Common myeloid progenitor, CD34-positive (primary cell): ENCODE results near the gene RRAS.
"Not testable (repeated sequence)": the region's sequence is repeated elsewhere in the genome, so short reads cannot be mapped to it uniquely, and the experiment has no call there.

Experiments used
- CTCF ChIA-PET: fragments of 350-600 bp; sonication (Branson Sonifier 250); formaldehyde crosslinking; loops from one replicate; lab custom pipeline; 2021; ENCODE audit warnings: antibody characterized with exemption; lab: Charles Lee
- POLR2A ChIA-PET: fragments of 350-600 bp; sonication (Branson Sonifier 250); formaldehyde crosslinking; loops from one replicate; lab custom pipeline; 2021; ENCODE audit warnings: antibody characterized with exemption; lab: Charles Lee
- DNase-seq, 3 donors: peaks; one replicate each; pipeline versions ENCODE4 v3.0.0 to v3.0.0-alpha.2; 2013
- H3K27ac ChIP-seq, 2 experiments: 1 replicate in 1 of 2; 2 replicates in 1 of 2; pipeline ENCODE4 v1.7.0; 2013; ENCODE audit warnings: inconsistent platforms in 2 of 2, low read length in 2 of 2, mild to moderate bottlenecking in 2 of 2, low read depth in 1 of 2, moderate library complexity in 1 of 2; ENCODE audit not compliant: severe bottlenecking in 2 of 2, insufficient read depth in 1 of 2, poor library complexity in 1 of 2
- H3K27me3 ChIP-seq, 5 experiments: replicated peaks in 2 of 5; 1 replicate in 3 of 5; 2 replicates in 2 of 5; pipeline versions ENCODE4 v1.6.1 to v1.7.0; 2013; ENCODE audit warnings: low read length in 4 of 5, mild to moderate bottlenecking in 2 of 5, moderate library complexity in 2 of 5, inconsistent platforms in 1 of 5; ENCODE audit not compliant: insufficient read depth in 5 of 5, control insufficient read depth in 4 of 5
- H3K36me3 ChIP-seq, 4 experiments: 1 replicate in 2 of 4; 2 replicates in 2 of 4; pipeline versions ENCODE4 v1.6.1 to v1.7.0; 2013; ENCODE audit warnings: low read length in 3 of 4, control low read depth in 1 of 4, mild to moderate bottlenecking in 1 of 4; ENCODE audit not compliant: control insufficient read depth in 4 of 4, insufficient read depth in 4 of 4
- H3K4me1 ChIP-seq, 4 experiments: 1 replicate in 3 of 4; 2 replicates in 1 of 4; pipeline versions ENCODE4 v1.6.1 to v1.7.1; 2013; ENCODE audit warnings: low read length in 3 of 4, mild to moderate bottlenecking in 3 of 4, control low read depth in 1 of 4, inconsistent platforms in 1 of 4, moderate library complexity in 1 of 4; ENCODE audit not compliant: control insufficient read depth in 4 of 4, insufficient read depth in 4 of 4; ENCODE audit errors: control extremely low read depth in 1 of 4
- H3K4me3 ChIP-seq, 7 experiments: 1 replicate in 4 of 7; 2 replicates in 3 of 7; pipeline versions ENCODE4 v1.5.1 to v1.7.0; 2013; ENCODE audit warnings: mild to moderate bottlenecking in 7 of 7, low read length in 6 of 7, moderate library complexity in 6 of 7, inconsistent platforms in 2 of 7, low read depth in 2 of 7, control low read depth in 1 of 7; ENCODE audit not compliant: insufficient read depth in 4 of 7, control insufficient read depth in 1 of 7; ENCODE audit errors: extremely low read depth in 1 of 7
- H3K9me3 ChIP-seq, 5 experiments: 1 replicate in 4 of 5; 2 replicates in 1 of 5; pipeline versions ENCODE4 v1.6.1 to v1.7.1; 2013; ENCODE audit warnings: low read length in 4 of 5, mild to moderate bottlenecking in 2 of 5, inconsistent platforms in 1 of 5, low read depth in 1 of 5, moderate library complexity in 1 of 5; ENCODE audit not compliant: control insufficient read depth in 4 of 5, insufficient read depth in 2 of 5; ENCODE audit errors: control extremely low read depth in 1 of 5
- WGBS: methylation state at CpG from one replicate; pipeline ENCODE4 v1.1.5; 2013; ENCODE audit not compliant: insufficient coverage; 5-methylcytosine and 5-hydroxymethylcytosine counted together

RRAS gene

DNA sequence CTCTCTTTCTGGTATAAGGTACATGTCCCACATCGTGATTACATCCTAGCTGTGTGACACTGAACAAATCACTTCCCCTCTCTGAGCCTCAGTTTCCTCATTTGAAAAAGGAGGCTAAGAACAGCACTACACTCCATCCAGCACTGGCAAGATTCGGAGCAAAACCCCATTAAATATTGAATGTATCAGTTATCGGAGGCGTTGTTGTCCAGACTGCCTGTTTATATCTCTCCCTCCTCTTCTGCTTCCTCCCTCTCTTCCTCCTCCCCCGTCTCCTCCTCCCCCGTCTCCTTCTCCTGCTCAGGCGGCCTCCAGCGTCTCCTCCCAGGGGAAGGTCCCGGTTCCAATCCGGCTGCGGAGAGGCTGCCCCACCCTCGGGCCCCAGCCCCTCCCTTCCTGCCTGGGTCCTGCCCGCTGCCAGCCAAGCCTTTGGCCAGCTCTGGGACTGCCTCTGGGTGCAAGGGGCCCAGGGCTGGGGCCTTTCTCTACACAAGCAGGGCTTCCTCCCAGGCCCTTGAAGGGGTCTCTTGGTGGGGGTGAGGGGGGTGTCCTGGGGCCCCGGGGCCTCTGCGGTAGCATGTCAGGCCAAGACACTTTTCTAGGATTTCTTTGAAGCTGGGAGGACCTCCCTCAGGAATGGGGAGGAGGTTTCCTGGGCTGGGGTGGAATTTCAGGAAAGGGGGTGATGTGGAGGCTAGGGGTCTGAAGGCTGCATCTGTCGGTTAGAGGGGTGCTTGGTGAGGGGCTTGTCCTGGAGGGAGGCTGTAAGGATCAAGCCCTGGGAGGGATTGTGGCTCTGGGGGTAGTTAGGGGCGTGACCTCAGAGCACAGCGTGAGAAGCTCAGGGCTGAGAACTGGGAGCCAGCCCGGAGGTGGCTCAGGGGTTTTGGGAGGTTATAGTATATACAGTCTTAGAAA is 1.9 kb downstream of the RRAS start:
- Histone ChIP-seq H3K27ac (peak overlapping the region in 1 of 2 experiments; percentile 4), H3K27me3 (no peaks in the 10 kb centered on the region), H3K36me3 (no peaks in the 10 kb centered on the region), H3K4me3 (peak overlapping the region in 3 of 7 experiments; percentile 38 to 50 (median 39)), H3K4me1 (peaks cover 8 to 37% (median 34%) of the 10 kb centered on the region in 4 experiments), H3K9me3 (no peaks in the 10 kb centered on the region)
- CTCF ChIA-PET: interaction anchor here (0.6 to 2.1 kb wide), 2 partner anchors 34 to 1058 kb away, joined by 4 to 6 read pairs; no protein-coding TSS in a partner anchor
- no peak for DNase-seq
- POLR2A ChIA-PET: no interaction called here
- WGBS: 14% methylated on average over 16 of the region's 19 CpGs

DNA sequence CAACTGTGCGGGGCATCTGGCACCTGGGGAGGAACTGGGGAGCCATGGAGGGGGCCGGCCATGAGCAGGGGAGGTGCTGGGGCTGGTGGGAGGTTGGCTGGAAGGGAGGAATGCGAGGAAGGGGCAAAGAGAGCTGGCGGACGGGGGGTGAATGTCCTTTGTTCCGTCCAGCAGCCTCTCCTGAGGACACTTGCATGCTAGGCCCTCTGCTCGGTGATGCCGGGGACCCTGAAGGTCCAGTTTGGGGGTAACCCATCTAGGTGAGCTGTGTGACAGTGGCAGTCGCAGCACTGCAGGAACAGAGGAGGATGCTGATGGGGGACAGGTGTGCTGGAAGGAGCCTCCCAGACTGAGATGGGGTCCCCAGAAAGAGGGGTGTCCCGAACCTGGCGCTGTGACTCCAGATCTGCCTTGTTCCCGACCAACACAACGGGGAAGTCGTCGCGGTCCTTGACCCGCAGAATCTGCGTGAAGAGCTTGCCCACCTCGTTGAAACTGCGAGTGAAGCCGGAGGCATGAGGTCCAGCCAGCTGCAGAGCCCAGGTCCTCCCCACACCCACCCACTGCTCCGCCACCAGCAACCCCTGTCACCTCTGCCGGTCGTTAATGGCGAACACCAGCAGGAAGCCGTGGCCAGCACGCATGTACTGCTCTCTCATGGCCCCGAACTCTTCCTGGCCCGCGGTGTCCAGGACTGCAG is 3.6 kb downstream of the RRAS start:
- ChIA-PET CTCF (no interaction called here), POLR2A (no interaction called here)
- H3K4me1 ChIP-seq: peaks cover 2 to 29% (median 26%) of the 10 kb centered on the region in 4 experiments
- no peaks in the 10 kb centered on the region for H3K27me3 ChIP-seq
- no peak for DNase-seq
- H3K36me3 ChIP-seq: no peaks in the 10 kb centered on the region
- H3K9me3 ChIP-seq: no peaks in the 10 kb centered on the region
- WGBS: 79% methylated on average over 25 of the region's 30 CpGs
- H3K27ac ChIP-seq: no peak overlapping the region
- no peak overlapping the region for H3K4me3 ChIP-seq

DNA sequence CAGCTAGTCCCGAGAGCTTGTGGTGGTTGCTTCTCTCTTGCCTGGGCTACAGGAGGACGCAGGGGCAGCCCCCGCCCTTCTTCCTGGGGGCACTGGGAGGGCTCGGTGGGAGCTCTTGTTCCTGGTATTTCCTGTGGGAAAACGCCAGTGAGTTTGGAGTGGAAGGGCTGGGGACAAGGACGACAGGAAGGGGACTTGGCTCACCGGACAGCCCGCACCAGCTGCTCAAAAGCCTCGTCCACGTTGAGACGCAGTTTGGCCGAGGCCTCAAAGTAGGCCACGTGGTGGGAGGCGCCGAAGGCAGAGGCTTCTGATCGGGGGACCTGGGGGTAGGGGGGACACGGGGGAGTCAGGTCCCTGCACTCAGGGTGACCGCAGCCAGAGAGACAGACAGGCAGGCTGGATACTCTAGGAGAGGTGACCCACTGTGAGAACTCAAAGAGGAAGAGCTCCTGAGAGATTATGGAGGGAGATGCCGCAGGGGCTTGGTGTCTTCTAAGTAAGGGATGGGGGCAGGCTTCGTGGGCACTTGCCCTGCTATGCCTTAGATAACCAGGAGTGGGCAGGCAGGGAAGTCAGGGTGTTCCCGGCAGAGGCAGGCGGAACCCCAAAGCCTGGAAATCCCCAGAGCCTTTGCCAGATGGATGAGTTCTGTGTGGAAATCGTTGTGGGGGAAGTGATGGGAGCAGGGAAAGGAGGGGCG is 4.3 kb downstream of the RRAS start:
- no peak overlapping the region for H3K27ac ChIP-seq
- WGBS: 69% methylated on average over 10 of the region's 24 CpGs
- no peaks in the 10 kb centered on the region for H3K27me3 ChIP-seq
- POLR2A ChIA-PET: no interaction called here
- peaks cover 0 to 26% (median 21%) of the 10 kb centered on the region in 4 experiments for H3K4me1 ChIP-seq
- no peaks in the 10 kb centered on the region for H3K36me3 ChIP-seq
- peak in 1 of 3 donors; percentile 22 for DNase-seq
- H3K9me3 ChIP-seq: no peaks in the 10 kb centered on the region
- no peak overlapping the region for H3K4me3 ChIP-seq
- CTCF ChIA-PET: no interaction called here

DNA sequence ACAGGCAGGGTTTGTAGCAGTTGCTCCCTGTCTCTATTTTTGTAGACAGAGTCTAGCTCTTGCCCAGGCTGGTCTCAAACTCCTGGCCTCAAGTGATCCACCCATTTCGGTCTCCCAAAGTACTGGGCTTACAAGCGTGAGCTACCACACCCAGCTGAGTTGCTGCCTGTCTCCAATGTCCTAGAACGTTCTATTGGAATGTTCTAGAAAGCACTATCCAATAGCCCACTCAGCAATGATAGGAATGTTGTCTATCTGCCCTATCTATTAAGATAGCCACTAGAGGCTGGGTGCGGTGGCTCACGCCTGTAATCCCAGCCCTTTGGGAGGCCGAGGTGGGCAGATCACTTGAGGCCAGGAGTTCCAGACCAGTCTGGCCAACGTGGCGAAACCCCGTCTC is 6.7 kb downstream of the RRAS start:
- H3K4me1 ChIP-seq: peaks cover 0 to 11% (median 6%) of the 10 kb centered on the region in 4 experiments
- POLR2A ChIA-PET, CTCF ChIA-PET, DNase-seq, H3K27me3 ChIP-seq, H3K36me3 ChIP-seq, H3K9me3 ChIP-seq, H3K4me3 ChIP-seq, H3K27ac ChIP-seq: not testable (repeated sequence)
- 91% methylated on average over 8 of the region's 9 CpGs for WGBS

DNA sequence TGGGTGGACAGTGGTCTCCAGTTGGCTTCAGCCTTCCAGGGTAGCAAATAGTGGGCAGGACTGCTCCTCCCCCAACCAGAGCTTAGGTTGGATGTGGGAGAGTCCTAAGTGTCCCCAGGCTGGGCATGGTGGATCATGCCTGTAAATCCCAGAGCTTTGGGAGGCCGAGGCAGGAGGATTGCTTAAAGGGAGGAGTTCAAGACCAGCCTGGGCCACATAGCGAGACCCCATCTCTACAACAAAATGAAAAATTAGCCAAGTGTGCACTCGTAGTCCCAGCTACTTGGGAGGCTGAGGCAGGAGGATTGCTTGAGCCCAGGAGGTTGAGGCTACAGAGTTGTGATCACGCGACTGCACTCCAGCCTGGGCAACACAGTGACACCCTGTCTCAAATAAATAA is 7.4 kb downstream of the RRAS start:
- ChIA-PET CTCF (no interaction called here), POLR2A (interaction anchor here (0.7 kb wide), 1 partner anchor 10 kb away, joined by 4 read pairs; no protein-coding TSS in a partner anchor)
- H3K27me3 ChIP-seq: no peaks in the 10 kb centered on the region
- DNase-seq: no peak
- H3K9me3 ChIP-seq: no peaks in the 10 kb centered on the region
- no peak overlapping the region for H3K4me3 ChIP-seq
- H3K27ac ChIP-seq: no peak overlapping the region
- 100% methylated on average over 1 of the region's 5 CpGs for WGBS
- peaks cover 0 to 14% (median 5%) of the 10 kb centered on the region in 4 experiments for H3K36me3 ChIP-seq
- H3K4me1 ChIP-seq: peaks cover 0 to 4% (median 0%) of the 10 kb centered on the region in 4 experiments

DNA sequence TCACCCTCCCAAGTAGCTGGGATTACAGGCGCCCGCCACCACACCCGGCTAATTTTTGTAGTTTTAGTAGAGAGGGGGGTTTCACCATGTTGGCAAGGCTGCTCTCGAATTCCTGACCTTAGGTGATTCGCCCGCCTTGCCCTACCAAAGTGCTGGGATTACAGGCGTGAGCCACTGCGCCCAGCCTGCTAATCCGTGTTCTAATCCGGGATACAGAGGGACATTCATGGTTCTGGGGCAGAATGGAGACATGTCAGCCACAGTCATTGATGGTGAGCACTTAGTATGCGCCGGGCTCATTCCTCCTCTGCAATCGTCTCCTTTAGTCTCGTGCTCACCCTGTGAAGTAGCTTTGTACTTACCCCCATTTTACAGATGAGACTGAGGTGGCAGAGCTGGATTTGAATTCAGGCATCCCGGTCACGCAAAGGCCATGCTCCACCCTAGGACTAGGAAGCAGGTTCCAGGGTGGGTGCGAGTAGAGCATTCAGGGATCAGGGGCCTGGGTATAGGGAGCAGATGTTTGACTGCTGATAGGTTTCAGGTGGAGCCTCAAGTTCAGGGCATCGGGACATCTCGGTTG is 8.2 kb downstream of the RRAS start:
- WGBS: 98% methylated on average over 14 of the region's 19 CpGs
- Histone ChIP-seq H3K27me3 (no peaks in the 10 kb centered on the region), H3K36me3 (peaks cover 0 to 23% (median 8%) of the 10 kb centered on the region in 4 experiments), H3K4me1 (peaks cover 0 to 4% (median 0%) of the 10 kb centered on the region in 4 experiments), H3K4me3 (no peak overlapping the region), H3K9me3 (no peaks in the 10 kb centered on the region), H3K27ac (no peak overlapping the region)
- ChIA-PET POLR2A (no interaction called here), CTCF (interaction anchor here (0.6 to 1.2 kb wide), 2 partner anchors 178 to 298 kb away, joined by 3 read pairs; no protein-coding TSS in a partner anchor)
- DNase-seq: no peak
